Natural killer cell treated with Interleukin-12 subunit alpha and Interleukin-12 subunit beta and Interleukin-15 and Interleukin-18, amount 100 ng/mL, for 72 hours (primary cell): Measurements from ENCODE around the gene CCDC12. TPM values are rescaled to one million over a fixed set of nuclear protein-coding genes. Genes with fewer than 3 reads are reported as not detected.

ENCODE experiments used
- ATAC-seq, 2 donors: fragments of 150-1000 bp; cut with Tn5 transposase in 1 of 2; sonication (Bioruptor Pico), chemical (Tn5 transposase) in 1 of 2; 2 replicates each; pipeline ENCODE4 v1.10.0; 2021
- DNase-seq: peaks from one replicate; pipeline ENCODE4 v3.0.0; 2022; ENCODE audit warnings: low spot score
- H3K27ac Mint-ChIP-seq, 2 donors: 1 replicate in 1 of 2; 2 replicates in 1 of 2; pipeline ENCODE4 v1.8.0; 2022; ENCODE audit warnings: mixed read lengths in 2 of 2, mild to moderate bottlenecking in 1 of 2, moderate library complexity in 1 of 2
- H3K27me3 Mint-ChIP-seq, 2 donors: 1 replicate in 1 of 2; 2 replicates in 1 of 2; pipeline ENCODE4 v1.8.0; 2022; ENCODE audit warnings: mixed read lengths in 2 of 2
- H3K36me3 Mint-ChIP-seq: one replicate; pipeline ENCODE4 v1.8.0; 2022; ENCODE audit warnings: mixed read lengths
- H3K4me1 Mint-ChIP-seq, 2 donors: 1 replicate in 1 of 2; 2 replicates in 1 of 2; pipeline ENCODE4 v1.8.0; 2022; ENCODE audit warnings: low read depth in 2 of 2, mixed read lengths in 2 of 2, mild to moderate bottlenecking in 1 of 2
- H3K4me3 Mint-ChIP-seq: one replicate; pipeline ENCODE4 v1.8.0; 2022; ENCODE audit warnings: mixed read lengths
- H3K9me3 Mint-ChIP-seq: 2 replicates; pipeline ENCODE4 v1.8.0; 2022; ENCODE audit warnings: mixed read lengths
- total RNA-seq, 2 donors: library from RNA; stranded (reverse); gene quantifications; one replicate each; pipeline ENCODE4 v1.2.3, GENCODE V29; 2022

The CCDC12 gene
- total RNA-seq, 2 donors from 2014 or later, result 58.0 to 89.8 TPM

DNA sequence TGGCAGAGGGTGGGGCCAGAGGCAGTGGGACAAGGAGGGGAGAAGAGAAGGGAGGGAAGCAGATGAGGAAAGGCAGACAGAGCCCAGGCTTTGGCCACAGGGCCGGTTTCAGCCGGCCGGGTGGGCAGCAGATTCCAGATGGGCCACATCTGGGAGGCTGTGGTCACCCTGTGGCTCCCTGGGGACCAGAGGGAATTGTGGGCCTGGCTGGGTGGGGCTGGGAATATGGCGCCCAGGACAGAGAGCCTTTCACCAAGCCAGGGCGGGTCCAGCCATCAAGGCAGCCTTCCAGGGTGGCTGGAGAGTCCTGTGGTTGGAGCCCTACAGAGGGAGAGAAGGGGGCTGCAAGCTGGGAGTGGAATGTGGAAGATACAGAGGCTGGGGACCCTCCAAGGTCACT, 80.2 kb downstream of the CCDC12 start:
- no peaks in the 10 kb centered on the region for H3K9me3 Mint-ChIP-seq
- no peak overlapping the region for H3K4me3 Mint-ChIP-seq
- no peak overlapping the region for H3K27ac Mint-ChIP-seq
- peaks cover 12 to 16% of the 10 kb centered on the region in 2 donors for H3K27me3 Mint-ChIP-seq
- ATAC-seq, result no peak
- peaks cover 9 to 14% of the 10 kb centered on the region in 2 donors for H3K4me1 Mint-ChIP-seq
- no peaks in the 10 kb centered on the region for H3K36me3 Mint-ChIP-seq
- DNase-seq, result no peak

GRCh38 chr3:46895761-46896160, 80.8 kb downstream of the CCDC12 start:
- H3K27ac Mint-ChIP-seq, result no peak overlapping the region
- DNase-seq (no peak), ATAC-seq (no peak)
- no peaks in the 10 kb centered on the region for H3K9me3 Mint-ChIP-seq
- no peak overlapping the region for H3K4me3 Mint-ChIP-seq
- peaks cover 17% of the 10 kb centered on the region in 2 donors for H3K27me3 Mint-ChIP-seq
- peaks cover 12 to 15% of the 10 kb centered on the region in 2 donors for H3K4me1 Mint-ChIP-seq
- H3K36me3 Mint-ChIP-seq, result no peaks in the 10 kb centered on the region

- Mint-ChIP-seq H3K27me3 (peaks cover 17% of the 10 kb centered on the region in 2 donors), H3K9me3 (no peaks in the 10 kb centered on the region), H3K4me3 (no peak overlapping the region), H3K27ac (no peak overlapping the region), H3K36me3 (no peaks in the 10 kb centered on the region), H3K4me1 (peaks cover 12 to 15% of the 10 kb centered on the region in 2 donors)
- ATAC-seq (peak; percentile 61 to 68), DNase-seq (peak; percentile 66)
These were observed 81.3 kb downstream of the CCDC12 start for GRCh38 chr3:46895204-46895660.

GRCh38 chr3:46894256-46894655, 82.3 kb downstream of the CCDC12 start:
- DNase-seq (no peak), ATAC-seq (no peak)
- Mint-ChIP-seq H3K4me3 (no peak overlapping the region), H3K27ac (no peak overlapping the region), H3K4me1 (peaks cover 12 to 15% of the 10 kb centered on the region in 2 donors), H3K9me3 (no peaks in the 10 kb centered on the region), H3K36me3 (no peaks in the 10 kb centered on the region), H3K27me3 (peaks cover 16 to 17% of the 10 kb centered on the region in 2 donors)

- Mint-ChIP-seq H3K27me3 (peaks cover 11 to 17% of the 10 kb centered on the region in 2 donors), H3K9me3 (no peaks in the 10 kb centered on the region), H3K36me3 (no peaks in the 10 kb centered on the region), H3K4me3 (no peak overlapping the region), H3K27ac (no peak overlapping the region), H3K4me1 (peaks cover 12 to 15% of the 10 kb centered on the region in 2 donors)
- DNase-seq (no peak), ATAC-seq (no peak)
These were observed 82.8 kb downstream of the CCDC12 start for GRCh38 chr3:46893763-46894162.

DNA sequence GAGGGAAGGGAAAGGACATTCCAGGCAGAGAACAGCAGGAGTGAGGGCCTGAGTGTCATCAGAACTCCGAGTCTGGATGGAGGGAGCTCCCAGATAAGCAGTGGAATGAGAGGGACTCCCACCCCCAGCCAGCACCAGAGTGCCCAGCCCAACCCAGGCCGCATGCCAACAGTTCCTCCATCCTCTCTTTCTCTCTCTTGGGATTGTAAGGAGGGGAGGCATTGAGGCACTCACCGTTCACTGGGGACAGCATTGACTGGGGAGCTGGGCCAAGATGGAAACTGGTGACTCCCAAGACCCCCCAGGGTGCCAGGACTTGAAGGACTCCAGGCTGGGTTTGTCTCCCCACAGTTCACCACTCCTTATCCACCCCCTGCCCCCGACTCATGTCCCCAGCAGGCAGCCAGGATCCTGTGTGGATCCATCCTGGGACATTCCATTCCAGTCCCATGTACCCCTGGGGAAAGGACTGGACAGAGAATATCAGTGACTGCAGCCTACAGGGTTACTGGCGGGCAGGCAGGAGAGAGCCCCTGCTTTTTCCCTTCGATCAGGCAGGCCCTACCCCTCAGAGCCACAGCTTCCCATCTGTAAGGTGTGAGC, 83.3 kb downstream of the CCDC12 start:
- DNase-seq, result no peak
- peaks cover 11 to 18% of the 10 kb centered on the region in 2 donors for H3K27me3 Mint-ChIP-seq
- H3K9me3 Mint-ChIP-seq, result no peaks in the 10 kb centered on the region
- no peak for ATAC-seq
- H3K4me3 Mint-ChIP-seq, result no peak overlapping the region
- peaks cover 12 to 14% of the 10 kb centered on the region in 2 donors for H3K4me1 Mint-ChIP-seq
- H3K27ac Mint-ChIP-seq, result no peak overlapping the region
- H3K36me3 Mint-ChIP-seq, result no peaks in the 10 kb centered on the region

DNA sequence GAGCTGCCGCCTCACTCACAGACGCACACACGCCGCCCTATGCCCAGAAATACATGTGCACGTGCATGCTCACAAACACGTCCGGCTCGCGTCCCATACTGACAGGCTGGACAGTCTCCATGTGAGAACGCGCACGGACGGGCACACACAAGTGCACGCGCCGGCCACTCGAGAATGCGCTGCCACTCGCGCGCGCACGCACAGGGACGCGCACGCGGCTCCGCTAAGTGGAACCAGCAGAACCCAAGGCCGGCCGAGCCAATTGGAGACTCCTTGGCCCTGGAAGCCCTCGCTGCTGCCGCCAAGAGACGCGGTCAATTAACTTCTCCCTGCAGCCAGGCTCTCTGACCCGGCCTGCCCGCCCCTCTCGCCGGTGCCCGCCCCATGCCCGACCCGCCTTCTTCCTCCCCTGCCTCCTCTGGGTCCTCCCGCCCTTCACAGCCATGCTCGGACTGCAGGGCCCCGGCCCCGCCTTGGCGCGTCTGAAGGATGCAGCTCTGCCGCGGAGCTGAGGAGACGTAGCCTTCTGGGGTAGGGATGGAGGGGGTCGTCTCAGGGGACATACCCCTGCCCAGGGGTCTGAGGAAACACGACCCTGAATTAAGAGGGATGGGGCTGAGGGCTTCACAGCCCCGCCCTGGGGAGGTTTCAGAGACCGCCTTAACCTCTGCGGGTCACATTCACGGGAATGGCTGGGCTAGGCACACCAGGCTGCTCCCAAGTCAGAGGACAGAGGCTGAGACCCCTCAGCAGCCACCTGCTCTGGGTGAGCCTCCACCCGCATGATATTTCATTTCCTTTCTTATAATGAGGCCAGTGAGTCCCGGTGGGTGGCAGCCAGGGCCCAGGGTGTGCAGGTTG, 84.0 kb downstream of the CCDC12 start:
- ATAC-seq (peak; percentile 61 to 67), DNase-seq (peak; percentile 59)
- peak overlapping the region; percentile 30 for H3K4me3 Mint-ChIP-seq
- H3K27ac Mint-ChIP-seq, result no peak overlapping the region
- no peaks in the 10 kb centered on the region for H3K9me3 Mint-ChIP-seq
- peaks cover 12% of the 10 kb centered on the region in 2 donors for H3K4me1 Mint-ChIP-seq
- H3K27me3 Mint-ChIP-seq, result peaks cover 11 to 20% of the 10 kb centered on the region in 2 donors
- no peaks in the 10 kb centered on the region for H3K36me3 Mint-ChIP-seq

GRCh38 chr3:46891132-46891531, 85.4 kb downstream of the CCDC12 start:
- no peaks in the 10 kb centered on the region for H3K9me3 Mint-ChIP-seq
- ATAC-seq (no peak), DNase-seq (no peak)
- peaks cover 12% of the 10 kb centered on the region in 2 donors for H3K4me1 Mint-ChIP-seq
- H3K27ac Mint-ChIP-seq, result no peak overlapping the region
- H3K27me3 Mint-ChIP-seq, result peaks cover 11 to 19% of the 10 kb centered on the region in 2 donors
- H3K4me3 Mint-ChIP-seq, result peak overlapping the region; percentile 30
- no peaks in the 10 kb centered on the region for H3K36me3 Mint-ChIP-seq

DNA sequence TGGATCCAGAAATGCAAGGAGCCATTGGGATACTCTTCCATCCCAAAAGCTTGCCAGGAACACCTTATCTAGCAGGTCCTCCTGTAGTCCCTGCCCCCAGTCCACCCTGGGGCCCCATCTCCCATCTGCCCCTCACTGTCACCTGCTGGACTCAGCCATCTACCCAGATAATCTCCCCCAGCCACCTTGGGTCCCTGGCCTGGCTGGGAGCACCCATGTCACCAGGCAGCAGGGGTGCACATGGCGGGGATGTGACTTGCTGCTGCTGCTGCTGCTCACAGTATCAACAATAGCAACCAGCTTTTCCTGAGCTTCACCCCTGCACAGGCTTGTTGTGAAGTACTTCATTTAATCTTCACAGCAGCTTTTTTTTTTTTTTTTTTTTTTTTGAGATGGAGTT, 86.4 kb downstream of the CCDC12 start:
- Mint-ChIP-seq H3K9me3 (no peaks in the 10 kb centered on the region), H3K4me1 (peaks cover 8 to 12% of the 10 kb centered on the region in 2 donors), H3K4me3 (no peak overlapping the region), H3K27me3 (peaks cover 15 to 16% of the 10 kb centered on the region in 2 donors), H3K36me3 (no peaks in the 10 kb centered on the region), H3K27ac (no peak overlapping the region)
- DNase-seq (no peak), ATAC-seq (no peak)

DNA sequence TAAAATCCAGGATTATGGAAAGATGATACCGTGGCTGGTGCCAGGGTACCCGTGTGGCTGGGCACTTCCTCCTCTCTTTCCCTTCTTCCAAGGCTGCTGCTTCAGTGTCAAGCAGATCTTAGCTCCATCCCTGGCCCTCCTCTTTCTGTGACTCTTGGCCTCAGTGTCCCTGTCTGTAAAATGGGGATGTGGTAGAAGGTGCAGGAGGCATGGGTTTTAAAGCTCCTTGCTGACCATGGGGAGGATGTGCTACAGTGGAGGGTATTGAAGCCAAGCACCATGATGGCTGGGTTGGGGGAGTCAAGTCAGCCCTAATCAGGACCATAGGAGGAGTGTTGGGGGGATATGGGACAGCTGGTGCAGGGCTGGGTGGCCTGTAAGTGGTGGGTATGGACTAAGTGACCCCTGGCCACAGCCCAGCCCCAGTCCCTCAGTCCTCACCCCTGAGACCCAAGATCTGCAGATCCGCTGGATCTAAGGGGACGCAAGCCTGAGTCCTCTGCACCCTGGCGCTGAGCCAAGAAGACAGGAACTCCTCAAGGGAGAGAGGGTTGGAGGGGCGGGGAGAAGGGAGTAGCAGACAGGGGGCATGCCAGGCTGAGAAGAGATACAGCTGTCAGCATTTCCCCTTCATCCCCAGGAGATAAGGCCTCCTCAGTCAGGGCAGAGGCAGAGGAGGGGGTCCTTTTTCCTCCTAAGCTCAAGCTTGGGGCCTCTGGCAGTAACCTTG, 87.0 kb downstream of the CCDC12 start:
- peaks cover 19% of the 10 kb centered on the region in 2 donors for H3K27me3 Mint-ChIP-seq
- H3K9me3 Mint-ChIP-seq, result no peaks in the 10 kb centered on the region
- no peaks in the 10 kb centered on the region for H3K36me3 Mint-ChIP-seq

DNA sequence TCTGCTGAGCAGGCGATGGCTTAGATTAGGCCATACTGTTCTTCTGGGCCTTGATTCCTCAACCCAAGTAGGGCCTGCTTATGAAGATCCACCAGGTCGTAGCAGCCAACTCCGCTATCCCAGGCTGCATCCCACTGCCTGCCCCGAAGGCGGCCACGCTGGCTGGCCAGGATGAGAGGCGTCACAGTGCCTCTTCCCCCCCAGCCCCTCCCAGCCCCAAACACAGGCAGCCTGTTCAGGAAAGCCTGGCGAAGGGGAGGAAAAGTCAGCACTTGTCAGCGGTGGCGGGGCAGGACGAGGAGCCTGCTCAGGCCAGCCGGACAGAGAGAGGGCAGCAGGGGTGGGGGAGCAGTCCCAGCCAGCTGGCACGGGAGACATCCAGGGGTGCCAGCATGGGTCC, 87.8 kb downstream of the CCDC12 start:
- H3K4me1 Mint-ChIP-seq, result peaks cover 6 to 12% of the 10 kb centered on the region in 2 donors

More for the DNA sequence above, 87.0 kb downstream of the CCDC12 start:
- no peak for ATAC-seq
- Mint-ChIP-seq H3K27ac (no peak overlapping the region), H3K4me3 (no peak overlapping the region), H3K4me1 (peaks cover 6 to 12% of the 10 kb centered on the region in 2 donors)
- no peak for DNase-seq

DNA sequence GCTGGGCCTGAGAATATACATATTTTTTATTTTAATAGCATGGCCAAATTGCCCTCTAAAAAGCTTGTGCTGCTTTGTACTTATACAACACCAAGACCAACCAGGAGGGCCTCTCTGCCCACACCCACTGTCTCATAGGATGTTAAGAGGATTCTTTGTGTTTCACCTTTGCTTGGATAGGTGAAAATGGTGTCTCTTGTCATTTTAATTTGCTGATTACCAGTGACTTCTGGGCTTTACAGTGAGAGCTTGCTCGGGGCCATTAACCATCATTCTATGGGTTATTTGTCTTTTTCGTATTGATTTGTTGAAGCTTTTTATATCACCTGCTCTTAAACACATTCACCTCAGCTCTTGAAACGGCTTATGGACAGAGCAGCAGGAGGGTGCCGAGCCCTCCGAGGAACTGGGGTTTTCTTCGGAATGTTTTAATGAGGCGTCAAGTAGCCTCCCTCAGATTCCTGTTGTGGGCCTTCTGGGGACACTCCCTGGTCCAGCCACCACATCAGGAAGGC, 88.5 kb downstream of the CCDC12 start:
- Mint-ChIP-seq H3K36me3 (no peaks in the 10 kb centered on the region), H3K9me3 (no peaks in the 10 kb centered on the region), H3K27ac (no peak overlapping the region), H3K4me3 (no peak overlapping the region), H3K27me3 (peaks cover 21 to 27% of the 10 kb centered on the region in 2 donors), H3K4me1 (peaks cover 6 to 12% of the 10 kb centered on the region in 2 donors)
- DNase-seq, result no peak
- ATAC-seq, result no peak

More for the DNA sequence above, 87.8 kb downstream of the CCDC12 start:
- no peak for DNase-seq
- no peak for ATAC-seq
- H3K9me3 Mint-ChIP-seq, result no peaks in the 10 kb centered on the region
- H3K36me3 Mint-ChIP-seq, result no peaks in the 10 kb centered on the region
- H3K27ac Mint-ChIP-seq, result no peak overlapping the region
- H3K27me3 Mint-ChIP-seq, result peaks cover 22 to 24% of the 10 kb centered on the region in 2 donors
- no peak overlapping the region for H3K4me3 Mint-ChIP-seq

- ATAC-seq, result no peak
- Mint-ChIP-seq H3K9me3 (no peaks in the 10 kb centered on the region), H3K4me3 (no peak overlapping the region), H3K36me3 (no peaks in the 10 kb centered on the region), H3K27me3 (peaks cover 19% of the 10 kb centered on the region in 2 donors), H3K4me1 (peaks cover 0 to 2% of the 10 kb centered on the region in 2 donors), H3K27ac (no peak overlapping the region)
- no peak for DNase-seq
These were observed 90.9 kb downstream of the CCDC12 start for GRCh38 chr3:46885612-46886011.
